GM12874 (cell line): Measurements from ENCODE around the gene TAF10.

Experiments
- CTCF ChIP-seq: IDR thresholded peaks from 2 replicates; pipeline ENCODE4 v1.5.1; 2011; ENCODE audit warnings: low read depth, mild to moderate bottlenecking, control low read depth, low read length, moderate library complexity; ENCODE audit not compliant: insufficient read depth

Gene TAF10

GRCh38 chr11:6628526-6628925 is 16.5 kb upstream of the TAF10 start:
- no peak for TF ChIP-seq CTCF

- TF ChIP-seq CTCF = no peak
Measured at GRCh38 chr11:6627762-6628241, 15.8 kb upstream of the TAF10 start.

- TF ChIP-seq CTCF = no peak
Measured at GRCh38 chr11:6626971-6627761, 15.2 kb upstream of the TAF10 start.

GRCh38 chr11:6625832-6626420 is 13.9 kb upstream of the TAF10 start:
- no peak for TF ChIP-seq CTCF

GRCh38 chr11:6625156-6625831 is 13.3 kb upstream of the TAF10 start:
- no peak for TF ChIP-seq CTCF

- TF ChIP-seq CTCF = no peak
Measured at GRCh38 chr11:6623391-6624363, 11.7 kb upstream of the TAF10 start.
